ENCODE measurements around the gene TTLL5. TPM values are rescaled to one million over a fixed set of nuclear protein-coding genes. Genes with fewer than 3 reads are reported as not detected.
A peak's percentile ranks its signal among the peaks of the same experiment; 100 is the strongest.

The TTLL5 gene
- total RNA-seq, 1 donor from 2014 or later, result 15.5 TPM

- FAIRE-seq (no peak), DNase-seq (ENCODE audit: low read depth) (no peak)
- Histone ChIP-seq H3K36me3 (ENCODE audit: control insufficient read depth, insufficient read depth, low read length) (peaks cover 8% of the 10 kb centered on the region), H3K27me3 (ENCODE audit: control insufficient read depth, insufficient read depth, low read length) (no peaks in the 10 kb centered on the region), H3K4me3 (ENCODE audit: low read depth, low read length) (no peak overlapping the region)
- TF ChIP-seq, protein P1, sequence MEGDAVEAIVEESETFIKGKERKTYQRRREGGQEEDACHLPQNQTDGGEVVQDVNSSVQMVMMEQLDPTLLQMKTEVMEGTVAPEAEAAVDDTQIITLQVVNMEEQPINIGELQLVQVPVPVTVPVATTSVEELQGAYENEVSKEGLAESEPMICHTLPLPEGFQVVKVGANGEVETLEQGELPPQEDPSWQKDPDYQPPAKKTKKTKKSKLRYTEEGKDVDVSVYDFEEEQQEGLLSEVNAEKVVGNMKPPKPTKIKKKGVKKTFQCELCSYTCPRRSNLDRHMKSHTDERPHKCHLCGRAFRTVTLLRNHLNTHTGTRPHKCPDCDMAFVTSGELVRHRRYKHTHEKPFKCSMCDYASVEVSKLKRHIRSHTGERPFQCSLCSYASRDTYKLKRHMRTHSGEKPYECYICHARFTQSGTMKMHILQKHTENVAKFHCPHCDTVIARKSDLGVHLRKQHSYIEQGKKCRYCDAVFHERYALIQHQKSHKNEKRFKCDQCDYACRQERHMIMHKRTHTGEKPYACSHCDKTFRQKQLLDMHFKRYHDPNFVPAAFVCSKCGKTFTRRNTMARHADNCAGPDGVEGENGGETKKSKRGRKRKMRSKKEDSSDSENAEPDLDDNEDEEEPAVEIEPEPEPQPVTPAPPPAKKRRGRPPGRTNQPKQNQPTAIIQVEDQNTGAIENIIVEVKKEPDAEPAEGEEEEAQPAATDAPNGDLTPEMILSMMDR (IDR thresholded peaks at IDR 0.05; ENCODE audit: insufficient read depth, low read length, severe bottlenecking), result no peak
Observed at GRCh38 chr14:75650253-75651058, 10.6 kb upstream of the TTLL5 start.

DNA sequence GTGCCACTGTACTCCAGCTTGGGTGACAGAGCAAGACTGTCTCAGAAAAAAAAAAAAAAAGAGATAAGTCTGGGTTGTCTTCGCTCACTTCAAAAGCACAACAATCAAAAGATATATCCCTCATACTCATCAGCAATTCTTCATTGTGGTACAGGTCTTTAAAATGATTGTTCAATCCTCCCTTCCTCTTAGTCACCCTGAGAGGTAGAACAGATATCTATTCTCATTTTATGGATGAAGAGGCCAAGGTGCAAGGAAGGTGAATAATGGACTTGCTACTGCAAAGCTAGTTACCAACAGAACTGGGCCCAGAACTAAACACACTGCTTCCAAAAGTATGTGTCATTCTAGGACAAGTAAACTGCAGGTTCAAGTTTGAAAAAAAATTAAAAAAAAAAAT, 7.5 kb upstream of the TTLL5 start:
- TF ChIP-seq, protein P1 (IDR thresholded peaks at IDR 0.05; ENCODE audit: insufficient read depth, low read length, severe bottlenecking), result no peak
- peaks cover 10% of the 10 kb centered on the region for H3K36me3 ChIP-seq (ENCODE audit: control insufficient read depth, insufficient read depth, low read length)
- H3K4me3 ChIP-seq (ENCODE audit: low read depth, low read length), result no peak overlapping the region
- no peaks in the 10 kb centered on the region for H3K27me3 ChIP-seq (ENCODE audit: control insufficient read depth, insufficient read depth, low read length)
- DNase-seq (ENCODE audit: low read depth) (no peak), FAIRE-seq (no peak)

- FAIRE-seq, result peak; percentile 89
- Histone ChIP-seq H3K27me3 (ENCODE audit: control insufficient read depth, insufficient read depth, low read length) (no peaks in the 10 kb centered on the region), H3K4me3 (ENCODE audit: low read depth, low read length) (no peak overlapping the region), H3K36me3 (ENCODE audit: control insufficient read depth, insufficient read depth, low read length) (peaks cover 10% of the 10 kb centered on the region)
- TF ChIP-seq, protein P1 (IDR thresholded peaks at IDR 0.05; ENCODE audit: insufficient read depth, low read length, severe bottlenecking), result peak; percentile 97
- peak; percentile 69 for DNase-seq (ENCODE audit: low read depth)
Observed at GRCh38 chr14:75654127-75654732, 6.8 kb upstream of the TTLL5 start.

GRCh38 chr14:75655235-75655634, 5.8 kb upstream of the TTLL5 start:
- H3K36me3 ChIP-seq (ENCODE audit: control insufficient read depth, insufficient read depth, low read length), result peaks cover 10% of the 10 kb centered on the region
- DNase-seq (ENCODE audit: low read depth) (no peak), FAIRE-seq (no peak)

DNA sequence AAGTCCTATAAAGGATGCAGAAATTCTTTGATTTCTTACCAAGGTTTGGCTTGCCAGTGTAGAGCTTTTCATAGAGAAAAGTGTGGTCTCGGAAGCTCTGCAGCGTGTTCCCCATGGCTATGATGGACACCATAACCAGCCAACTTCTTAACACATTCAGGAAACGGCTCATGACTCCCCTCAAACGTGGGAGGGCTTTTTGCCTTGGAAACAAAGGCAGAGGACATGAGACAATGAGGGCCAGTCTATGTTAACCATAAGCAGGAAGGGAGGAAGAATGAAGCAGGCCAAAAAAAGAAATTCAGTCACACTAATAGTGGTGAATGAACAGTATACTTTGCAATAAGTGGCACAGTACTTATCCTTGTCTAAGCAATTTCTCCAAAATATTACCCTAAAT, 3.7 kb upstream of the TTLL5 start:
- TF ChIP-seq, protein P1 (IDR thresholded peaks at IDR 0.05; ENCODE audit: insufficient read depth, low read length, severe bottlenecking), result no peak
- Histone ChIP-seq H3K36me3 (ENCODE audit: control insufficient read depth, insufficient read depth, low read length) (peaks cover 4% of the 10 kb centered on the region), H3K4me3 (ENCODE audit: low read depth, low read length) (no peak overlapping the region), H3K27me3 (ENCODE audit: control insufficient read depth, insufficient read depth, low read length) (no peaks in the 10 kb centered on the region)
- FAIRE-seq (no peak), DNase-seq (ENCODE audit: low read depth) (no peak)

More at GRCh38 chr14:75655235-75655634, 5.8 kb upstream of the TTLL5 start:
- TF ChIP-seq, protein P1 (IDR thresholded peaks at IDR 0.05; ENCODE audit: insufficient read depth, low read length, severe bottlenecking), result no peak
- no peaks in the 10 kb centered on the region for H3K27me3 ChIP-seq (ENCODE audit: control insufficient read depth, insufficient read depth, low read length)
- H3K4me3 ChIP-seq (ENCODE audit: low read depth, low read length), result no peak overlapping the region
